ENCODE measurements around the gene PNPLA8.
"Not testable (repeated sequence)": the region's sequence is repeated elsewhere in the genome, so short reads cannot be mapped to it uniquely, and the experiment has no call there.

Gene PNPLA8

GRCh38 chr7:108525985-108526767, at the start of gene PNPLA8:
Gene PNPLA8 (minus strand): TSS chr7:108526135. CDS start chr7:108515491, 10,644 bp downstream.
- DNase-seq, result peak; percentile 90 to 100 (median 100)

- no peak for DNase-seq
These were observed 49.2 kb upstream of the PNPLA8 start for GRCh38 chr7:108575156-108575555.

- no peak for DNase-seq
These were observed 46.5 kb upstream of the PNPLA8 start for GRCh38 chr7:108572480-108572879.

- peak in 30 of 51 donors; percentile 21 to 67 (median 36) for DNase-seq
These were observed 44.3 kb upstream of the PNPLA8 start for GRCh38 chr7:108570146-108570755.

- DNase-seq, result peak; percentile 87 to 100 (median 99)
These were observed 43.6 kb upstream of the PNPLA8 start, which contains the start of the genes DNAJB9 and THAP5 for GRCh38 chr7:108569381-108570145. Gene DNAJB9 (plus strand): TSS chr7:108569874. CDS start chr7:108571727, 1,853 bp downstream. Gene THAP5 (minus strand): TSS chr7:108569706. CDS start chr7:108569569, 137 bp downstream.

GRCh38 chr7:108568801-108569380, 43.0 kb upstream of the PNPLA8 start:
- peak in 3 of 51 donors; percentile 43 to 50 (median 46) for DNase-seq

GRCh38 chr7:108565987-108566386, 40.1 kb upstream of the PNPLA8 start:
- DNase-seq, result no peak

GRCh38 chr7:108561047-108561619, 35.2 kb upstream of the PNPLA8 start:
- no peak for DNase-seq

GRCh38 chr7:108559253-108559652, 33.3 kb upstream of the PNPLA8 start:
- no peak for DNase-seq

- DNase-seq, result no peak
These were observed 31.7 kb upstream of the PNPLA8 start for GRCh38 chr7:108557617-108558016.

GRCh38 chr7:108557191-108557590, 31.3 kb upstream of the PNPLA8 start:
- DNase-seq, result no peak

GRCh38 chr7:108556665-108557064, 30.7 kb upstream of the PNPLA8 start:
- not testable (repeated sequence) for DNase-seq

GRCh38 chr7:108548141-108548896, 22.4 kb upstream of the PNPLA8 start:
- DNase-seq, result not testable (repeated sequence)

- DNase-seq, result no peak
These were observed 15.5 kb upstream of the PNPLA8 start for GRCh38 chr7:108541478-108541877.

GRCh38 chr7:108538685-108539084, 12.8 kb upstream of the PNPLA8 start:
- DNase-seq, result not testable (repeated sequence)

- DNase-seq, result not testable (repeated sequence)
These were observed 12.3 kb upstream of the PNPLA8 start for GRCh38 chr7:108538236-108538635.

- DNase-seq, result no peak
These were observed 11.3 kb upstream of the PNPLA8 start for GRCh38 chr7:108537229-108537628.

- DNase-seq, result no peak
These were observed 9.8 kb upstream of the PNPLA8 start for GRCh38 chr7:108535744-108536143.

GRCh38 chr7:108535257-108535656, 9.3 kb upstream of the PNPLA8 start:
- DNase-seq, result no peak

GRCh38 chr7:108533712-108534111, 7.8 kb upstream of the PNPLA8 start:
- no peak for DNase-seq
